ENCODE data around the gene RRAD.

The RRAD gene

DNA sequence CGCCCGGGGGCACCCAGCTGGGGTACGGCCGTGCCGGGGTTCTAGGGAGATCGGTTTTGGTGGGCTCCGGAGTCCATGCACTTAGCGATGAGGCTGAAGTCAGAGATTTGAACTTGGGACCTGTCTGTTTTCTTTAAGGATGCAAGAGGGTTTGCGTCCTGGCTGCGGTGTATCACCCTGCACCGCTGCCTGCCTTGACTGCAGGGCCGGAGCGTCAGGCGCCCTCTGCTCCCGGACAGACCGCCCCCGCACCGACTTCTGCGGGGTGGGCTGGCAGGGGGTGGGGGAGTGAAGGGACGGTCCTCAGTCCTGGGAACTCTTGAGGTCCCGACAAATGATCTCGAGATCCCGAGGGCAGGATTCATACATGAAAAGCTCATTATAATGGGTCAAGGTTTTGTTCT is 44.3 kb downstream of the RRAD start:
- DNase-seq (ENCODE audit: low read depth in 2 of 2), result no peak

DNA sequence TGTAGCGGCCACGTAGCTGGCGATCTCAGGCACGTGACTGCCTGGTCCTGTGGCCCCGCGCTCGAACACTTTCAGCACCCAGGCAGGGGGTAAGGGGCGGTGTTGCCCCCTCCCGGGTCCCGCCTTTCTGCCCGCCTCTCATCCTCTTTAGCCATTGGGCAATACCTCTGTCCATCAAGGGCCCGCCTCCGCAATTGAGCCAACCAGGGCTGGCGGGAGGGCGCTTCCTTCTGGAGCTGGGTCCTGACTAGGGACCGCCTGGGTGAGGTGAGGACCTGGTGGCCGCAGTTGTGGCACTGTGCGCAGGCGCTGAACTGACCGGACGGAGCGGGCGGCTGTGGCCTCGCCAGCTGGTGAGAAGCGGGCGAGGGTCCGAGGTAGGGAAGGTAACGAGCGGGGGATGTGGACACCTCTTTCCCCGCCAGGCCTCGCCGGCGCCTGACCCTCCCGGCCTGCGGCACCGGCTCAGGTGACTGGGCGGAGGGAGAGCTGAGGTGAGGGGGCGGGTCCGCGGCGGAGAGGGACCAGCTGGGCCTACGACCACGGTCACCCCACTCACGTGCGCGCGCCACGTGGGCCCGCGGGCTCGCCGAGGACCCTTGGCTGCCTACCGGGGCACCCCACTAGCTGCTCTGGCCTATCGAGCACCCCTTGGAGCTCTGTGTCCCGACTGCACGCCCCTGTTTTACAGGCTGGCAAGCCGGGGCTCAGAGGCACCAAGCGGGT is 44.9 kb downstream of the RRAD start, which contains the start of gene PDP2:
Gene PDP2 (plus strand): TSS at position 228 of the 726 bp plus-strand sequence. CDS start 3,770 bp downstream, outside the sequence.
- DNase-seq (ENCODE audit: low read depth in 2 of 2), result peak; percentile 73 to 80

DNA sequence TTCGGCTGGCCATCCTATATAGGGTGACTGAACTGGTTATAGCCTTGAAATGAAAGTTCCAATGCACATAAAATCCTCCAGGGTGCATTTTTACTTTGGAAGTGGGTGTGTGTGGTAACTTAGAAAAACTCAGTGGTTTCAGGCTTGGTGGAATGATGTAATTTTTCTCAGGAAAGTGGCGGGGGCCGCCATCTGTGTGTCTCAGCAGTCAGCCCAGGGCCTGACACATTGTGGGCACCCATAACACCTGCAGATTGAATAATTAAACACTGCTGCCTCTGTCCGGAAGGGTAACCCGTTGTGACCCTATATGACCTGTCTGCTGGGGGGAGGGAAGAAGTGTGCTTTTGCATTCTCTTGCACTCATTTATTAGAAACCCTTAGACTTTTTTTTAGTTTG is 47.3 kb downstream of the RRAD start:
- DNase-seq (ENCODE audit: low read depth in 2 of 2), result peak in 1 of 2 donors; percentile 37

DNA sequence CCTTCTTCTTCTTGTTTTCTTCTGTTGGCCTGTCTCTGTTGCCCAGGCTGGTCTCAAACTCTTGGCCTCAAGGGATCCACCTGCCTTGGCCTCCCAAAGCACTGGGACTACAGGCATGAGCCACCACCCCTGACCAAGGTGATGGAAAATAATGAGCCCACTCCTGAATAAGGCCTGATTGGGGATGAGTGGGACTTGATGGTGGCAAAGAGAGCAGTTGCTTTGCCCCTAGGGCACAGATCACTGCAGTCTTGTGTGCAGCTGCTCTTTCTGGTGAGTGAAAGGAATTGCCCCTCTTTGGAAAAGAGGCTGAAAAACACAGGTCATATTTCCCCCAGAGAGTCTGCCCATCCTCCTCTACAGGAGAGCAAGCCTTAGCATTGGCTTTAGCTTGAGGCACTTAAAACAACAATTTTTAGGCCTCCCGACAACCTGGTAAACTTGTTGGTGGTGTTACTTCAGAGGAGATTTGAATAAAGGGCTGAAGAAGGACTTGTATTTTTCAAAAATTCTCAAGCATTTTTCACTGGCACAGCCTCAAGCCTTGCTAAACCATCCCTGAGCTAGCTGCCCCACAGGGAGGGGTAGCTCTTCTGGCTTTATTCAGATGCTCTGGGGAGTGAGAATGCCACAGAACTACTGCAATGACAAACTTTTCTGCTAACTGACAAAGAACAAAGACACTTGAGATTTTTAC is 51.1 kb downstream of the RRAD start:
- DNase-seq (ENCODE audit: low read depth in 2 of 2), result no peak

DNA sequence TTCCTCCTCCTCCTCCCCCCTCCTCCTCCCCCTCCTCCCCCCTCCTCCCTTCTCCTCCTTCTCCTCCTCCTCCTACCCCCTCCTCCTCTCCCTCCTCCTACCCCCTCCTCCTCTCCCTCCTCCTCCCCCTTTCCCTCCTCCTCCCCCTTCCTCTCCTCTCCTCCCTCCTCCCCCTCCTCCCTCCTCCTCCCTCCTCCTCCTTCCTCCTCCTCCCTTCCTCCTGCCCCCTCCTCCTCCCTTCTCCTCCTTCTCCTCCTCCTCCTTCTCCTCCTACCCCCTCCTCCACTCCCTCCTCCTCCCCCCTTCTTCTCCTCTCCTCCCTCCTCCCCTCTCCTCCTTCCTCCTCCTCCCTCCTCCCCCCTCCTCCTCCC is 51.7 kb downstream of the RRAD start:
- DNase-seq (ENCODE audit: low read depth in 2 of 2), result no peak

DNA sequence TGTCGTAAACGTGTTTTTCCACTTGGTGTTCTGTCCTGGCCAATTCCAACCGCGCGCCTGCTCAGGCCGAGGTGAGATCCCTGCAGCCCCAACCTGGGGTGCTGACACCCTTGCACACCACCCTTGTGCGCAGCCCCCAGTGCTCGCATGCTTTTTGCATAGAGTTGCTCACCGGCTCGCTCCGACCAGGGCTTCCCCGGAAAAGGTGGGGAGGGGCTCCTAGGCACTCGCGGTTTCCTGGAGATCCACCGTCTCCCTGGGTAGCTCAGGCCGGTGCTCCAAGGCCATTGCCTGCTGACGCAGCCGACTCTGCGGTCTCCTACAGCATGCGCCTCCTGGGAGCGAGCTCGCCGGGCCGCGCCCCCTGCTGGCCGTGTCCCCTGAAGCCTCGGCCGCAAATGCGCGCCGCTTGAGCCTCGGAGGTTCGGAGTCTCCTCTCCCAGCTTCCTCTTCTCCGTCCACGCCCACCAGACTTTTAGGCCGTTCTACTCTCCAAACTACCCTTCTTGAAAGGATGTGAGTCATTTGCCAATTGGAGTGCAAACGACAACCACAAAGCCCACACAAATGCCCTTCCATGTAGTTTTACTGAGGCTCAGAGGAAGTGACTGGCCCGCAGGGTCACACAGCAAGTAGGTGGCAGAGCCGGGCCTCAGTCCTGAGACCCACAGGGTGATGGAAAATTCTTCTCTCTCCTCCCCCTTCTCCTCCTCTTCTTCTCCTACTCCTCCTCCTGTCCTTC is 52.2 kb downstream of the RRAD start:
- DNase-seq (ENCODE audit: low read depth in 2 of 2), result peak; percentile 77 to 80

DNA sequence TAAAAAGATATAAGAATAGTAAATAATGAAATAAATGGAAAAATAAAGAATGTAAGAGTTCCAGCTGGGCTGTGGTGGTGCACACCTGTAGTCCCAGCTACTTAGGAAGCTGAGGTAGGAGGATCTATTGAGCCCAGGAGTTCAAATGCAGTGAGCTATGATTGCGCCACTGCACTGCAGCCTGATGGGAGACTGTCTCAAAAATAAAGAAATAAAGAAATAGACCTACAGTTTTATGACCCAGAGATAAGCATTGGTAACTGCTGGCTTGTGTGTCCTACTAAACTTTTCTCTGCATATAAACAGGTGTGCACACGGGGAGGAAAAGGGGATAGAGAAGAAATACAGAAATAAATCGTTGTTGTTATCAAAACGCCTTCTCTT is 52.8 kb downstream of the RRAD start:
- no peak for DNase-seq (ENCODE audit: low read depth in 2 of 2)

DNA sequence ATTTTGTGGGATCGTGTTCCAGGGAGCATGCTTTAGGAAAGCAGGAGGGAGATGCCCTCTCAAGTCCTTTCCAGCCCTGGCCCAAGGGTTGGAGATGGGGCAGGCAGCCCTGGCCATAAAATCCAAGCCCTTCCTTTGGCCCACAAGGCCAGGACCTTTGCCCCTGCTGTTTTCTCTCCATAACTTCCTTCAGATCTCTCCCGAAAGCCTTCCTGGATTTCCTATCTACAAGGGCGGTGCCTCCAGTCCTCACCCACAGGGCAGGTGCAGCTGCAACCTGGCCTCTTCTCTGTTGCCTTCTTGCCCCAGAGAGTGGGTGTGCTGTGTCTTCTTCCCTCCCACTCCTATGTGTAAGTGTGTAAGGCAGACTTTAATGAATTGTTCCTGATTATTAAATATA is 53.5 kb downstream of the RRAD start:
- no peak for DNase-seq (ENCODE audit: low read depth in 2 of 2)
